ENCODE data around the gene MYH11. TPM values are rescaled to one million over a fixed set of nuclear protein-coding genes. Genes with fewer than 3 reads are reported as not detected.

MYH11 gene
- total and polyA plus RNA-seq, 10 of the 15 experiments (the other 5 are each of a cell fraction or from before 2014, with no cell fraction given): 0.01 to 1.9 (median 0.13) TPM; not detected in 1

DNA sequence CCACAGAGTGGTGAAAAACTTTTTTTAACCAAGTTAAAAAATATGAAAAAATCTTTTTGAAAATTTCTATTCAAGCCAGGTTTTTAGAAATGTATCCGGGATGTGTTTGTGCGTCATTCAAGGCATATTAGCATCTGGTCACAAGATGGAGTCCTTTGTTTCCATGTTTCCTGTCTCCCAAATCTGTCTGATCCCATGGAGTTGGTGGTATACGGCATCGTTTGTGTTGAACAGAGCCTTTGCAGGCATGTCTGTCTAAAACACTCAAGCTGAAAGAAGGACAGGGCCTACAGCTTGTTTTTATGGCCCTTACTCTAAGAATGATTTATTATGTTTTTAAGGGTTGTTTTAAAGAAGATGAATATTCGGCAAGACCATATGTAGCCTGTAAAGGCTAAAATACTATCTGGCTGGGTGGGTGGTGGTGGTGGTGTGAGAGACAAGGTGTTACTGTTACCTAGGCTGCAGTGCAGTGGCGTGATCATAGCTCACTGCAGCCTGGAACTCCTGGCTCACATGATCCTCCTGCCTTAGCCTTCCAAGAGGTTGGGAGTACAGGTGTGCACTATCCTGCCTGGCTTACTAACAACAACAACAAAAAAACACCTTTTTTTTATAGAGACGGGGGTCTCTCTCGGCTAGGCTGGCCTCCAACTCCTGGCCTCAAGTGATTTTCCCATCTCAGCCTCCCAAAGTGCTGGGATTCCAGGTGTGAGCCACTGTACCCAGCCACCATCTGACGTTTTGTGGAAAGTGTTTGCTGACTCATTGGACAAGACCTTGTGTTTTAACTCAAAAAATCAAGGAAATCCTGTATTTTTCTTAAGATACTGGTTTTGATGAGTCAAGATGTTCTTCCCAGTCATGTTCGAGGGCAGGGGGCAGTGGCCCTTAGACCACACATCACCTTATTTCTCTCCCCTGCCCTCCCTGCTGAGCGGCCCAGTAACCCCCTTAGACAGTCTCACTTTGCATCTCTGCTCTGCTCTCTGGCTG lies 154.6 kb downstream of the MYH11 start:
- in situ Hi-C loops (cut with MboI) (no loop called here), intact Hi-C loops (cut with micrococcal nuclease; ENCODE audit: unreplicated experiment) (loop anchor here (10.0 kb wide), 1 partner anchor 277 kb away; no protein-coding TSS in a partner anchor)
- Histone ChIP-seq H3K27me3 (replicated peaks in 1 of 2; ENCODE audit: control insufficient read depth in 2 of 2, insufficient read depth in 2 of 2, low read length in 1 of 2) (no peaks in the 10 kb centered on the region), H2AFZ (ENCODE audit: control insufficient read depth, low read depth, low read length) (no peak overlapping the region), H3K9ac (ENCODE audit: control insufficient read depth, insufficient read depth, low read length) (no peak overlapping the region), H3K27ac (ENCODE audit: control insufficient read depth, insufficient read depth) (no peak overlapping the region), H3K36me3 (ENCODE audit: control insufficient read depth in 2 of 2, insufficient read depth in 2 of 2, low read length in 1 of 2) (peaks cover 20 to 34% of the 10 kb centered on the region in 2 experiments), H4K20me1 (ENCODE audit: control insufficient read depth, insufficient read depth) (no peaks in the 10 kb centered on the region), H3K4me1 (ENCODE audit: control insufficient read depth, insufficient read depth, low read length) (no peaks in the 10 kb centered on the region), H3K4me3 (no peak overlapping the region), H3K79me2 (ENCODE audit: control insufficient read depth, insufficient read depth, low read length) (no peaks in the 10 kb centered on the region), H3K4me2 (ENCODE audit: control insufficient read depth, insufficient read depth) (no peak overlapping the region), H3K9me3 (replicated peaks; ENCODE audit: control insufficient read depth, insufficient read depth, low read length) (no peaks in the 10 kb centered on the region)
- DNase-seq (ENCODE audit: low read depth, low spot score) (no peak), FAIRE-seq (no peak), ATAC-seq (no peak)
- SMC1A ChIA-PET (ENCODE audit: uncharacterized antibody, unreplicated experiment): no interaction called here
- CTCF ChIA-PET: interaction anchor here (1.6 kb wide), 1 partner anchor 69 kb away, joined by 3 read pairs; no protein-coding TSS in a partner anchor
- RAD21 ChIA-PET (ENCODE audit: unreplicated experiment): interaction anchor here (1.0 to 1.1 kb wide), 2 partner anchors 11 to 60 kb away, joined by 3 read pairs; partner anchors contain the start of gene MARF1
- BruUV-seq (replicated peaks): no TSS peak
- POLR2A ChIA-PET: no interaction called here
- WGBS (ENCODE audit: insufficient coverage, insufficient replicate concordance, low lambda C conversion rate, missing lambda C conversion rate): 77% methylated on average over 11 of the region's 11 CpGs
- TF ChIP-seq SREBF1 (IDR thresholded peaks at IDR 0.05; ENCODE audit: low read length) (no peak), NFXL1 (IDR thresholded peaks at IDR 0.05; ENCODE audit: borderline replicate concordance) (no peak), NRF1 (conservative IDR thresholded peaks at IDR 0.05; ENCODE audit: low read depth, low read length) (no peak), ATF7 (IDR thresholded peaks at IDR 0.05; ENCODE audit: low read depth) (no peak), MTA3 (IDR thresholded peaks at IDR 0.05; ENCODE audit: borderline replicate concordance, low read length) (no peak), CHD4 (IDR thresholded peaks at IDR 0.05) (no peak), GATAD2B (conservative IDR thresholded peaks at IDR 0.05; ENCODE audit: low read depth) (no peak), NFYA (IDR thresholded peaks at IDR 0.05; ENCODE audit: borderline replicate concordance, low read depth, low read length) (no peak), CBX3 (IDR thresholded peaks at IDR 0.05; ENCODE audit: borderline replicate concordance, low read depth) (no peak), ASH2L (IDR thresholded peaks at IDR 0.05; ENCODE audit: borderline replicate concordance, low read depth) (no peak), GABPA (IDR thresholded peaks at IDR 0.05; ENCODE audit: low read depth) (no peak), BRCA1 (IDR thresholded peaks at IDR 0.05; ENCODE audit: low read depth, low read length) (no peak), ZSCAN29 (IDR thresholded peaks at IDR 0.05) (no peak), SIX5 (IDR thresholded peaks at IDR 0.05; ENCODE audit: low read depth, low read length, severe bottlenecking) (no peak)
- TF ChIP-seq, protein P1, sequence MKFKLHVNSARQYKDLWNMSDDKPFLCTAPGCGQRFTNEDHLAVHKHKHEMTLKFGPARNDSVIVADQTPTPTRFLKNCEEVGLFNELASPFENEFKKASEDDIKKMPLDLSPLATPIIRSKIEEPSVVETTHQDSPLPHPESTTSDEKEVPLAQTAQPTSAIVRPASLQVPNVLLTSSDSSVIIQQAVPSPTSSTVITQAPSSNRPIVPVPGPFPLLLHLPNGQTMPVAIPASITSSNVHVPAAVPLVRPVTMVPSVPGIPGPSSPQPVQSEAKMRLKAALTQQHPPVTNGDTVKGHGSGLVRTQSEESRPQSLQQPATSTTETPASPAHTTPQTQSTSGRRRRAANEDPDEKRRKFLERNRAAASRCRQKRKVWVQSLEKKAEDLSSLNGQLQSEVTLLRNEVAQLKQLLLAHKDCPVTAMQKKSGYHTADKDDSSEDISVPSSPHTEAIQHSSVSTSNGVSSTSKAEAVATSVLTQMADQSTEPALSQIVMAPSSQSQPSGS (IDR thresholded peaks at IDR 0.05; ENCODE audit: low read length): no peak
- TF ChIP-seq, protein P2, sequence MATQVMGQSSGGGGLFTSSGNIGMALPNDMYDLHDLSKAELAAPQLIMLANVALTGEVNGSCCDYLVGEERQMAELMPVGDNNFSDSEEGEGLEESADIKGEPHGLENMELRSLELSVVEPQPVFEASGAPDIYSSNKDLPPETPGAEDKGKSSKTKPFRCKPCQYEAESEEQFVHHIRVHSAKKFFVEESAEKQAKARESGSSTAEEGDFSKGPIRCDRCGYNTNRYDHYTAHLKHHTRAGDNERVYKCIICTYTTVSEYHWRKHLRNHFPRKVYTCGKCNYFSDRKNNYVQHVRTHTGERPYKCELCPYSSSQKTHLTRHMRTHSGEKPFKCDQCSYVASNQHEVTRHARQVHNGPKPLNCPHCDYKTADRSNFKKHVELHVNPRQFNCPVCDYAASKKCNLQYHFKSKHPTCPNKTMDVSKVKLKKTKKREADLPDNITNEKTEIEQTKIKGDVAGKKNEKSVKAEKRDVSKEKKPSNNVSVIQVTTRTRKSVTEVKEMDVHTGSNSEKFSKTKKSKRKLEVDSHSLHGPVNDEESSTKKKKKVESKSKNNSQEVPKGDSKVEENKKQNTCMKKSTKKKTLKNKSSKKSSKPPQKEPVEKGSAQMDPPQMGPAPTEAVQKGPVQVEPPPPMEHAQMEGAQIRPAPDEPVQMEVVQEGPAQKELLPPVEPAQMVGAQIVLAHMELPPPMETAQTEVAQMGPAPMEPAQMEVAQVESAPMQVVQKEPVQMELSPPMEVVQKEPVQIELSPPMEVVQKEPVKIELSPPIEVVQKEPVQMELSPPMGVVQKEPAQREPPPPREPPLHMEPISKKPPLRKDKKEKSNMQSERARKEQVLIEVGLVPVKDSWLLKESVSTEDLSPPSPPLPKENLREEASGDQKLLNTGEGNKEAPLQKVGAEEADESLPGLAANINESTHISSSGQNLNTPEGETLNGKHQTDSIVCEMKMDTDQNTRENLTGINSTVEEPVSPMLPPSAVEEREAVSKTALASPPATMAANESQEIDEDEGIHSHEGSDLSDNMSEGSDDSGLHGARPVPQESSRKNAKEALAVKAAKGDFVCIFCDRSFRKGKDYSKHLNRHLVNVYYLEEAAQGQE (IDR thresholded peaks at IDR 0.05; ENCODE audit: low read depth, low read length): no peak
